Fibroblast of skin of scalp (primary cell): ENCODE data around the gene ARHGEF7. TPM values are rescaled to one million over a fixed set of nuclear protein-coding genes. Genes with fewer than 3 reads are reported as not detected.
"Not testable (repeated sequence)": the region's sequence is repeated elsewhere in the genome, so short reads cannot be mapped to it uniquely, and the experiment has no call there.

Source experiments
- DNase-seq: peaks from one replicate; pipeline ENCODE4 v3.0.0-alpha.2; 2013
- polyA plus RNA-seq, 2 experiments: library from polyadenylated mRNA; unstranded; fragments of 120-200 nt; gene quantifications; one replicate each; pipeline ENCODE4 v1.2.1, GENCODE V29; 2013; ENCODE audit not compliant: insufficient read length in 2 of 2

The ARHGEF7 gene
- polyA plus RNA-seq (2013, experiment 1 of 2; ENCODE audit: insufficient read length), result 36.6 TPM
- polyA plus RNA-seq (2013, experiment 2 of 2; ENCODE audit: insufficient read length), result 38.1 TPM

- no peak for DNase-seq
Observed at GRCh38 chr13:111115061-111115964, at the start of gene ARHGEF7. Gene ARHGEF7 (plus strand): TSS chr13:111115310. CDS start chr13:111115527, 217 bp downstream.

- DNase-seq, result no peak
Observed at GRCh38 chr13:111065698-111066097, 49.4 kb upstream of the ARHGEF7 start.

GRCh38 chr13:111066544-111066943 lies 48.6 kb upstream of the ARHGEF7 start:
- no peak for DNase-seq

- no peak for DNase-seq
Observed at GRCh38 chr13:111068009-111068350, 47.1 kb upstream of the ARHGEF7 start.

GRCh38 chr13:111071120-111071519 lies 44.0 kb upstream of the ARHGEF7 start:
- not testable (repeated sequence) for DNase-seq

- not testable (repeated sequence) for DNase-seq
Observed at GRCh38 chr13:111071526-111071925, 43.6 kb upstream of the ARHGEF7 start.

GRCh38 chr13:111074826-111075225 lies 40.3 kb upstream of the ARHGEF7 start:
- peak; percentile 19 for DNase-seq

GRCh38 chr13:111076155-111077013 lies 38.7 kb upstream of the ARHGEF7 start:
- DNase-seq, result no peak

GRCh38 chr13:111079375-111079774 lies 35.7 kb upstream of the ARHGEF7 start:
- no peak for DNase-seq

GRCh38 chr13:111080642-111081041 lies 34.5 kb upstream of the ARHGEF7 start:
- DNase-seq, result no peak

GRCh38 chr13:111082240-111082639 lies 32.9 kb upstream of the ARHGEF7 start:
- no peak for DNase-seq

GRCh38 chr13:111082769-111083168 lies 32.3 kb upstream of the ARHGEF7 start:
- DNase-seq, result not testable (repeated sequence)

- DNase-seq, result not testable (repeated sequence)
Observed at GRCh38 chr13:111083693-111084092, 31.4 kb upstream of the ARHGEF7 start.

GRCh38 chr13:111090169-111090568 lies 24.9 kb upstream of the ARHGEF7 start:
- no peak for DNase-seq

GRCh38 chr13:111092685-111093084 lies 22.4 kb upstream of the ARHGEF7 start:
- DNase-seq, result no peak

- DNase-seq, result no peak
Observed at GRCh38 chr13:111093136-111093535, 22.0 kb upstream of the ARHGEF7 start.

GRCh38 chr13:111093634-111094033 lies 21.5 kb upstream of the ARHGEF7 start:
- DNase-seq, result no peak

- DNase-seq, result no peak
Observed at GRCh38 chr13:111095031-111095840, 19.9 kb upstream of the ARHGEF7 start.

GRCh38 chr13:111095911-111096501 lies 19.1 kb upstream of the ARHGEF7 start:
- DNase-seq, result no peak

- DNase-seq, result no peak
Observed at GRCh38 chr13:111099290-111099689, 15.8 kb upstream of the ARHGEF7 start.

- no peak for DNase-seq
Observed at GRCh38 chr13:111110054-111110453, 5.1 kb upstream of the ARHGEF7 start.

- DNase-seq, result no peak
Observed at GRCh38 chr13:111111376-111111937, 3.7 kb upstream of the ARHGEF7 start.
